GM12878 (cell line): ENCODE data around the gene MYH9.

Experiments used
- ATF2 ChIP-seq: IDR thresholded peaks from 2 replicates; pipeline ENCODE4 v1.6.1; 2012; ENCODE audit warnings: low read length, inconsistent platforms
- ESRRA ChIP-seq: IDR thresholded peaks from 2 replicates; pipeline ENCODE4 v1.6.1; 2012; ENCODE audit warnings: mild to moderate bottlenecking, low read length, improper control_type of control experiment
- EZH2 ChIP-seq: IDR thresholded peaks from 2 replicates; pipeline ENCODE4 v1.6.1; 2012; ENCODE audit warnings: low read depth, mild to moderate bottlenecking, control low read depth, inconsistent platforms, low read length, borderline replicate concordance; ENCODE audit not compliant: control insufficient read depth
- MXI1 ChIP-seq: fragments of 150-350 bp; IDR thresholded peaks from 2 replicates; pipeline ENCODE4 v1.6.1; 2011; ENCODE audit warnings: low read depth, mild to moderate bottlenecking, inconsistent platforms, low read length, improper control_type of control experiment
- SP1 ChIP-seq: IDR thresholded peaks from one replicate; pipeline ENCODE4 v1.6.1; 2011; ENCODE audit warnings: low read depth, low read length
- SREBF1 ChIP-seq: IDR thresholded peaks from 2 replicates; pipeline ENCODE4 v1.6.1; 2012; ENCODE audit warnings: mild to moderate bottlenecking, low read length
- USF2 ChIP-seq: IDR thresholded peaks from 2 replicates; pipeline ENCODE4 v1.6.1; 2011; ENCODE audit warnings: low read depth, low read length, improper control_type of control experiment, borderline replicate concordance
- ZSCAN29 ChIP-seq: fragments of 450-650 bp; IDR thresholded peaks from 2 replicates; pipeline ENCODE4 v1.6.1; 2017; ENCODE audit warnings: mild to moderate bottlenecking, moderate library complexity
- TF ChIP-seq, protein P1 (sequence below), 3 experiments: IDR thresholded peaks in 2 of 3; conservative IDR thresholded peaks in 1 of 3; 2 replicates each; pipeline ENCODE4 v1.5.1; 2011; ENCODE audit warnings: low read depth in 3 of 3, low read length in 3 of 3, mild to moderate bottlenecking in 3 of 3, control low read depth in 2 of 3, moderate library complexity in 2 of 3, inconsistent platforms in 1 of 3, mixed read lengths in 1 of 3; ENCODE audit not compliant: control insufficient read depth in 2 of 3, insufficient read depth in 1 of 3; ENCODE audit errors: extremely low read depth in 1 of 3

GRCh38 chr22:36267058-36267457 is 120.7 kb downstream of the MYH9 start:
- TF ChIP-seq SREBF1 (no peak), ATF2 (no peak), USF2 (no peak), EZH2 (no peak), ESRRA (no peak), SP1 (no peak), ZSCAN29 (no peak), MXI1 (no peak)
- TF ChIP-seq, protein P1, sequence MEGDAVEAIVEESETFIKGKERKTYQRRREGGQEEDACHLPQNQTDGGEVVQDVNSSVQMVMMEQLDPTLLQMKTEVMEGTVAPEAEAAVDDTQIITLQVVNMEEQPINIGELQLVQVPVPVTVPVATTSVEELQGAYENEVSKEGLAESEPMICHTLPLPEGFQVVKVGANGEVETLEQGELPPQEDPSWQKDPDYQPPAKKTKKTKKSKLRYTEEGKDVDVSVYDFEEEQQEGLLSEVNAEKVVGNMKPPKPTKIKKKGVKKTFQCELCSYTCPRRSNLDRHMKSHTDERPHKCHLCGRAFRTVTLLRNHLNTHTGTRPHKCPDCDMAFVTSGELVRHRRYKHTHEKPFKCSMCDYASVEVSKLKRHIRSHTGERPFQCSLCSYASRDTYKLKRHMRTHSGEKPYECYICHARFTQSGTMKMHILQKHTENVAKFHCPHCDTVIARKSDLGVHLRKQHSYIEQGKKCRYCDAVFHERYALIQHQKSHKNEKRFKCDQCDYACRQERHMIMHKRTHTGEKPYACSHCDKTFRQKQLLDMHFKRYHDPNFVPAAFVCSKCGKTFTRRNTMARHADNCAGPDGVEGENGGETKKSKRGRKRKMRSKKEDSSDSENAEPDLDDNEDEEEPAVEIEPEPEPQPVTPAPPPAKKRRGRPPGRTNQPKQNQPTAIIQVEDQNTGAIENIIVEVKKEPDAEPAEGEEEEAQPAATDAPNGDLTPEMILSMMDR (IDR thresholded peaks at IDR 0.05 in 2 of 3, conservative IDR thresholded peaks at IDR 0.05 in 1 of 3; ENCODE audit: control insufficient read depth in 2 of 3, extremely low read depth in 1 of 3, insufficient read depth in 1 of 3, low read depth in 3 of 3, low read length in 3 of 3), result no peak
